Heart right ventricle (tissue), 16 donors: Measurements from ENCODE around the gene PHACTR3. TPM values are rescaled to one million over a fixed set of nuclear protein-coding genes. Genes with fewer than 3 reads are reported as not detected.

Experiments
- ATAC-seq, 8 donors: fragments of 200-7000 bp; cut with Tn5 transposase; one replicate each; pipeline ENCODE4 v1.9.1; 2020; ENCODE audit warnings: mild to moderate bottlenecking in 8 of 8, moderate library complexity in 8 of 8, moderate number of reproducible peaks in 1 of 8
- DNase-seq, 2 donors: peaks; one replicate each; pipeline ENCODE4 v3.0.0-alpha.2; 2020
- H3K27ac ChIP-seq, 10 donors: fragments of 200-600 bp; sonication (generic) in 2 of 10; one replicate each; pipeline versions ENCODE4 v1.5.0 to v1.8.0; 2020 to 2022; ENCODE audit warnings: mild to moderate bottlenecking in 3 of 10
- H3K27me3 ChIP-seq, 7 donors: fragments of 200-600 bp; one replicate each; pipeline ENCODE4 v1.8.0; 2021 to 2022; ENCODE audit warnings: mild to moderate bottlenecking in 2 of 7
- H3K36me3 ChIP-seq, 9 donors: fragments of 200-600 bp; sonication (generic) in 1 of 9; one replicate each; pipeline versions ENCODE4 v1.5.0 to v1.8.0; 2020 to 2022; ENCODE audit warnings: mild to moderate bottlenecking in 2 of 9
- H3K4me1 ChIP-seq, 9 donors: fragments of 200-600 bp; sonication (generic) in 1 of 9; one replicate each; pipeline versions ENCODE4 v1.5.0 to v1.8.0; 2020 to 2022; ENCODE audit warnings: mild to moderate bottlenecking in 4 of 9
- H3K4me3 ChIP-seq, 10 donors: fragments of 200-600 bp; sonication (generic) in 2 of 10; one replicate each; pipeline versions ENCODE4 v1.5.0 to v1.8.0; 2020 to 2022; ENCODE audit warnings: mild to moderate bottlenecking in 7 of 10, moderate library complexity in 2 of 10
- H3K9me3 ChIP-seq, 11 donors: fragments of 200-600 bp in 10 of 11; sonication (generic) in 2 of 11; one replicate each; pipeline versions ENCODE4 v1.5.0 to v1.8.0; 2013 to 2022; ENCODE audit warnings: mild to moderate bottlenecking in 2 of 11, control low read depth in 1 of 11, moderate library complexity in 1 of 11
- CTCF ChIP-seq, 9 donors: fragments of 200-600 bp; sonication (generic) in 2 of 9; IDR thresholded peaks; one replicate each; pipeline versions ENCODE4 v1.5.0 to v1.8.0; 2021 to 2022; ENCODE audit warnings: antibody characterized with exemption in 9 of 9, mild to moderate bottlenecking in 5 of 9, moderate library complexity in 1 of 9
- WGBS, 2 donors: extraction: QIAGEN DNeasy Blood & Tissue Kit; methylation state at CpG; one replicate each; pipeline ENCODE4 v1.1.7; 2013; ENCODE audit warnings: inconsistent platforms in 1 of 2; 5-methylcytosine and 5-hydroxymethylcytosine counted together
- intact Hi-C, 10 donors: fragments of 100-400 bp; cut with DNase I; formaldehyde crosslinking; loops; one replicate each; pipeline versions ENCODE4 v1.11.1 to v1.14.2; 2022
- polyA plus RNA-seq, 2 donors: library from polyadenylated mRNA; stranded (reverse); fragments of 200-250 nt; gene quantifications; one replicate each; pipeline ENCODE4 v1.2.3, GENCODE V29; 2013
- total RNA-seq, 10 donors: library from RNA; stranded (reverse); fragmentation: NEBNext Ultra II Directional in 3 of 10; extraction: Animal tissue kit (Norgen Biotek cat#: 25700) in 3 of 10; gene quantifications; one replicate each; pipeline versions ENCODE4 v1.2.1 to v1.2.4, GENCODE V29; 2021 to 2023
- donor health status: Arrhythmogenic right ventricular cardiomyopathy.
- donor health status: ischemic (EF 13 %, LVEDD 7.1; RV severe dilation, severe dysfunction).
- donor health status: healthy with polysubstance abuse.
- donor health status: DM: no; HTN: yes; CAD: no.
- donor health status: DM: no; HTN: no; CAD: no.
- donor health status: ischemic (EF 25% LVEDD 6.9; RV normal size, moderate dysfunction).
- donor health status: ischemic (EF 25% LVEDD 5.7; RV mildly dilated, moderate dysfunction).
- donor health status: healthy.
- donor health status: DM: yes; HTN: yes; CAD: no.
- donor health status: Ischemic cardiomyopathy.
- donor health status: ischemic (EF 35%, LVEDD 5.7; RV mildly dilated, moderate dysfunction).
- donor health status: nonischemic (EF 11% LVEDD 7.7; RV severe dilation, severe dysfunction).
- donor health status: DM: yes; HTN: yes; CAD: no.
- donor health status: PGD.
- donor health status: ischemic (EF 29% LVEDD 5.4; RV normal size, mild dysfunction).
- donor health status: nonischemic (EF 23%, LVEDD 6.1; RV moderate dilation, normal function).

PHACTR3 gene
- total and polyA plus RNA-seq, 12 donors = 0.51 to 24.1 (median 3.7) TPM

- H3K9me3 ChIP-seq = no peaks in the 10 kb centered on the region
- no peaks in the 10 kb centered on the region for H3K36me3 ChIP-seq
- H3K27ac ChIP-seq = no peak overlapping the region
- peaks cover 0 to 57% (median 6%) of the 10 kb centered on the region in 7 donors for H3K27me3 ChIP-seq
- TF ChIP-seq CTCF (IDR thresholded peaks at IDR 0.05) = no peak
- DNase-seq = no peak
- H3K4me3 ChIP-seq = no peak overlapping the region
- intact Hi-C loops = loop anchor here in 1 of 10 donors (10.0 kb wide), 1 partner anchor 123 kb away; no protein-coding TSS in a partner anchor
- 77% methylated on average over 4 of the region's 4 CpGs for WGBS, 2 donors
- no peak for ATAC-seq
- no peaks in the 10 kb centered on the region for H3K4me1 ChIP-seq
Measured at GRCh38 chr20:59737816-59738215, 133.5 kb downstream of the PHACTR3 start.

- no peaks in the 10 kb centered on the region for H3K9me3 ChIP-seq
- 58 to 77% methylated on average over 4 of the region's 4 CpGs for WGBS, 2 donors
- no peak overlapping the region for H3K27ac ChIP-seq
- no peaks in the 10 kb centered on the region for H3K4me1 ChIP-seq
- no peak for DNase-seq
- intact Hi-C loops = loop anchor here in 1 of 10 donors (10.0 kb wide), 1 partner anchor 124 kb away; no protein-coding TSS in a partner anchor
- ATAC-seq = no peak
- H3K4me3 ChIP-seq = no peak overlapping the region
- no peak for TF ChIP-seq CTCF (IDR thresholded peaks at IDR 0.05)
- peaks cover 0 to 47% (median 6%) of the 10 kb centered on the region in 7 donors for H3K27me3 ChIP-seq
- H3K36me3 ChIP-seq = no peaks in the 10 kb centered on the region
Measured at GRCh38 chr20:59738851-59739250, 134.5 kb downstream of the PHACTR3 start.

- Histone ChIP-seq H3K4me3 (no peak overlapping the region), H3K27me3 (peaks cover 0 to 33% (median 6%) of the 10 kb centered on the region in 7 donors), H3K9me3 (no peaks in the 10 kb centered on the region), H3K27ac (no peak overlapping the region), H3K36me3 (no peaks in the 10 kb centered on the region), H3K4me1 (no peaks in the 10 kb centered on the region)
- WGBS, 2 donors = 78% methylated on average over 7 of the region's 7 CpGs
- ATAC-seq (no peak), DNase-seq (no peak)
- intact Hi-C loops = no loop called here
- no peak for TF ChIP-seq CTCF (IDR thresholded peaks at IDR 0.05)
Measured at GRCh38 chr20:59740621-59741020, 136.3 kb downstream of the PHACTR3 start.

GRCh38 chr20:59741073-59741472, 136.7 kb downstream of the PHACTR3 start:
- H3K27me3 ChIP-seq = peaks cover 0 to 33% (median 6%) of the 10 kb centered on the region in 7 donors
- ATAC-seq (no peak), DNase-seq (no peak)
- intact Hi-C loops = no loop called here
- no peaks in the 10 kb centered on the region for H3K36me3 ChIP-seq
- H3K4me1 ChIP-seq = no peaks in the 10 kb centered on the region
- no peak overlapping the region for H3K27ac ChIP-seq
- TF ChIP-seq CTCF (IDR thresholded peaks at IDR 0.05) = no peak
- WGBS, 2 donors = 90 to 91% methylated on average over 12 of the region's 12 CpGs
- H3K9me3 ChIP-seq = no peaks in the 10 kb centered on the region
- H3K4me3 ChIP-seq = no peak overlapping the region
